Measurements from ENCODE around the gene SEPTIN1.
A peak's percentile ranks its signal among the peaks of the same experiment; 100 is the strongest.

SEPTIN1 gene

GRCh38 chr16:30369091-30369937 lies 13.0 kb downstream of the SEPTIN1 start:
- DNase-seq (ENCODE audit: low read depth) = no peak

GRCh38 chr16:30368792-30369090 lies 13.6 kb downstream of the SEPTIN1 start:
- H3K4me3 ChIP-seq (ENCODE audit: low read length) = peak overlapping the region; percentile 88
- no peak for DNase-seq (ENCODE audit: low read depth)
- TF ChIP-seq CTCF (conservative IDR thresholded peaks at IDR 0.05; ENCODE audit: low read length) = no peak

More at GRCh38 chr16:30369091-30369937, 13.0 kb downstream of the SEPTIN1 start:
- H3K4me3 ChIP-seq (ENCODE audit: low read length) = peak overlapping the region; percentile 88
- no peak for TF ChIP-seq CTCF (conservative IDR thresholded peaks at IDR 0.05; ENCODE audit: low read length)

- H3K4me3 ChIP-seq (ENCODE audit: low read length) = peak overlapping the region; percentile 88
- no peak for TF ChIP-seq CTCF (conservative IDR thresholded peaks at IDR 0.05; ENCODE audit: low read length)
- peak; percentile 44 for DNase-seq (ENCODE audit: low read depth)
Measured at GRCh38 chr16:30368122-30368791, 14.1 kb downstream of the SEPTIN1 start.

- no peak for DNase-seq (ENCODE audit: low read depth)
- TF ChIP-seq CTCF (conservative IDR thresholded peaks at IDR 0.05; ENCODE audit: low read length) = no peak
- peak overlapping the region; percentile 88 for H3K4me3 ChIP-seq (ENCODE audit: low read length)
Measured at GRCh38 chr16:30367349-30368009, 14.9 kb downstream of the SEPTIN1 start.

GRCh38 chr16:30366511-30366910 lies 15.8 kb downstream of the SEPTIN1 start:
- no peak overlapping the region for H3K4me3 ChIP-seq (ENCODE audit: low read length)
- no peak for DNase-seq (ENCODE audit: low read depth)
- no peak for TF ChIP-seq CTCF (conservative IDR thresholded peaks at IDR 0.05; ENCODE audit: low read length)

GRCh38 chr16:30365200-30365599 lies 17.2 kb downstream of the SEPTIN1 start:
- no peak for DNase-seq (ENCODE audit: low read depth)
- no peak for TF ChIP-seq CTCF (conservative IDR thresholded peaks at IDR 0.05; ENCODE audit: low read length)
- H3K4me3 ChIP-seq (ENCODE audit: low read length) = no peak overlapping the region
